Brain pericyte (primary cell): Measurements from ENCODE around the gene BAIAP2L1.
"Not testable (repeated sequence)": the region's sequence is repeated elsewhere in the genome, so short reads cannot be mapped to it uniquely, and the experiment has no call there.

Source experiments
- DNase-seq: peaks from one replicate; pipeline ENCODE4 v3.0.0-alpha.2; 2012; ENCODE audit warnings: low read depth, low spot score

BAIAP2L1 gene

DNA sequence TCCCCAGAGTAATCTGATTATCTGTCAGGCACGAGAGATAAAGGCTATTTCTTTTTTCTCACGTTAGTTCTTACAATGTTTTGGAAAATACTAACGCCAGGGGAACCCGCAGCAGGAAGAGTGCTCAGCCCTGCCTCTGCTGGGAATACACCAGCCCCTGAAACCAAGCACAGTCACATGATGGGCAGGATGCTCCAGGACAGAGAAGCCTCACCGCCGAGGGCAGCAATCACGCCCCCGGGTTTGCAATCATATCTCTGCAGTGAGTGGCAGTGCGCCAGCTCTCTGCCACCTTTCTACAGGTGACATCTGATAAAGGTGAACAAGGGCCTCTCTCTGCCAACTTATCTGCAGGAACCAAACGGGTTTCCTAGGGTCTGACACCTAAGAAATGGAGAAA, 79.6 kb downstream of the BAIAP2L1 start:
- DNase-seq, result no peak

DNA sequence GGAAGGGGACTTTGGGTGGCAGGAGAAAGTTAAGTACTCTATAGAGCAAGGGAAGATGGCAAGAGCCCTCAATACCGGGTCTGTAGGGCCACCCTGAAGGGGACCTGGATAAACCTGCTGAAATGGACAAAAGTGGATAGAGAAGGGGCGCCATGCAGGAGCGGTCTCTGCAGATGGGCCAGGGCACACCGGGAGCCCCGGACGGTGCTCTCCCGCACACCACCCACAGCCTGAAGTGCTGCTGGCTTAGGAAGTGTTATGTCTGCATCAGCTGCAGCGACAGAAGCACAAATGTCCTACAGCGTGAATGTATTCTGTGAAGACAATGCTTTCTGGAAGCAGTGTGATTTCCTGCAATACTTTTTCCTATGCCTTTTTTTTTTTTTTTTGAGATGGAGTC, 81.7 kb downstream of the BAIAP2L1 start:
- DNase-seq, result no peak

DNA sequence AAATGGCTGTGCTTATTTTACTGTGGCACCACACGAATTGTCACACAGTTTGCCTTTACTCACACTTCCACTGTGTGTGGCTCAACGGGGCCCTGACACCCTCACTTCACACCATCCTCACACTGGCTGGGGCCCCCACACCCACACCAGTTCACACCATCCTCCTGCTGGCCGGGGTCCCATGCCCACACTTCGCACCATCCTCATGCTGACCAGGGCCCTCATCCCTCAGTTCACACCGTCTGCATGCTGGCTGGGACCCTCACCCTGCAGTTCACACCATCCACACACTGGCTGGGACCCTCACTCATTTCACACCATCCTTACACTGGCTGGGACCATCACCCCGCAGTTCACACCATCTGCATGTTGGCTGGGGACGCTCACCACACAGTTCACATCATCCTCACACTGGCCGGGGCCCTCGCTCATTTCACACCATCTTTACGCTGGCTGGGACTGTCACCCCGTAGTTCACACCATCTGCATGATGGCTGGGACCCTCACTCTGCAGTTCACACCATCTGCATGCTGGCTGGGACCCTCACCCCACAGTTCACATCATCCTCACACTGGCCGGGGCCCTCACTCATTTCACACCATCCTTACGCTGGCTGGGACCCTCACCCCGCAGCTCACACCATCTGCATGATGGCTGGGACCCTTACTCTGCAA, 83.4 kb downstream of the BAIAP2L1 start:
- DNase-seq, result no peak

DNA sequence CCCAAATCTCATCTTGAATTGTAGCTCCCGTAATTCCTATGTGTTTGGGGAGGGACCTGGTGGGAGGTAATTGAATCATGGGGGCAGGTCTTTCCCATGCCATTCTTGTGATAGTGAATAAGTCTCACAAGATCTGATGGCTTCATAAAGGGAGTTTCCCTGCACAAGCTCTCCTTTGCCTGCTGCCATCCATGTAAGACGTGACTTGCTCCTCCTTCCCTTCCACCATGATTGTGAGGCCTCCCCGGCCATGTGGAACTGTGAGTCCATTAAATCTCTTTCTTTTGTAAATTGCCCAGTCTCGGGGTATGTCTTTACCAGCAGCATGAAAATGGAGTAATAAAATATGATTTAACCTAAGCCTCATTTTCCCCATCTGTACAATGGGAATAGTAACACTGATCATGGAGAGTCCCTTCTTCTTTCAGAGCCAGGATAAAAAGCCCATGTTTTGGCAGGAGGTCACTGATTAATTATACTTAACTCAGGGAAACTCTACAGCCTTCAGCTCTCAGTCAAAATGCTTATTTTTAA, 84.8 kb downstream of the BAIAP2L1 start:
- DNase-seq, result not testable (repeated sequence)

DNA sequence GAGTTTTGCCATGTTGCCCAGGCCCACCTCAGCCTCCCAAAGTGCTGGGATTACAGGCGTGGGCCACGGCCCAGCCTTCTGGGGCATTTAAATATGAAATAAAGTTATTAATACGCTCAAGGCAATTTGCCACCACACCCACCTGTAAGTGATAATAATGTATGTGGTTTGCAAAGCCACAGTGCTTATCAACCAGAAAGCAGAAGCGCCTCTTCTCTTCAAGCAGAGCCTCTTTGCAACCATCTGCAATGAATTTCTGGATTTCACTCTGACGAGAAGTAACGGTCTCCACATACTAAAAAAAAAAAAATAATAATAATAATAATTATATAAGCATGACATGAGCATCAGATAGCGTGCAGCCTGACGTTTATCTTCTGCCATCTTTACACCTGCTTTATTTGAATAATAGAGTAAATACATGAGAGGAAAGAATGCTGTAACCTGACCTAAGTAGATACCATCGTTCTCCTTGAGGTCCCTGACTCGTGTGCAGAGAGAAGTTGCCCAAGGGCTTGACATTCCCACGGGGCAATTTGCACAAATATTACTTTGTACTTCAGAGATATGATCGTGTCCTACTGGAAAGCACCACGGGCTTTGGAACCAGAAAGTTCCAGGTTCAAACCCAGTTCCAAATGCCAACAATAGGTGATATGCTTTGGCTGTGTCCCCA, 85.4 kb downstream of the BAIAP2L1 start:
- no peak for DNase-seq

DNA sequence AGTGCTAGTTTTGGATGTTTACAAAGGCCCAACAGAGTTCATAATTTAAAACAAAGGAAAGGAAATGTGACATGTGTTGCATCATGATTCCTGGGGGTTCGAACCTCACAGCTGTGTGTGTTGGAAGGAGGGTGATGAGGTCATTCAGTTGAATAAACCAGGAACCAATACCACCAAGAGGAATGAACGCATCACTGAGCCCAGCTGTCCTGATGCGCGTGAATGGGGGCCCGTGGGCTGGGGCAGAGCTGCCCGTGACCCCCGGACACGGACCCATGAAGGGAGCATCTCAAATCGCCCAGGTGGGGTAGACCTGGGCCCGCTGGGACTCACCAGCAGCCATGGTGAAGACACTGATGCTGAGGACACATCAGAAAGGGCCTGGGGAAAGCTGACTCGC, 86.4 kb downstream of the BAIAP2L1 start:
- no peak for DNase-seq

DNA sequence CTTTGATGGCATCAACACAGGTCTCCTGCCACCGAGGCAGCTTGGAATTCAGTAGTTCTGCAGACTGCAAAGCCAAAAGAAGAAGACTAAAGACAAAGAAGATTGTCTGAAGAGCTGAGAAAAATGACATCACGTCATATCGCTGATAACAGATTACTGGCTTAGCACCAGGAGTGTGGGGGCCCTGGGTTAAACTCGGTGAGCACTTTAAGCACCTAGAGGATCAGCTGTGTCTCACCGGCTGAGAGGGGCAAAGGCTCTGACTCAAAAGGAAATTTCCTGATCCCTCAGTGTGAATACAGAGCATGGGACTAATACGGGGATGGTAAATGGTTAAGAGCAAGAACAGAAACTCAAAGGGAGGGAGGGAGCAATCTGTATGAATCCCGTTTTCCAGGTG, 88.7 kb downstream of the BAIAP2L1 start:
- no peak for DNase-seq

DNA sequence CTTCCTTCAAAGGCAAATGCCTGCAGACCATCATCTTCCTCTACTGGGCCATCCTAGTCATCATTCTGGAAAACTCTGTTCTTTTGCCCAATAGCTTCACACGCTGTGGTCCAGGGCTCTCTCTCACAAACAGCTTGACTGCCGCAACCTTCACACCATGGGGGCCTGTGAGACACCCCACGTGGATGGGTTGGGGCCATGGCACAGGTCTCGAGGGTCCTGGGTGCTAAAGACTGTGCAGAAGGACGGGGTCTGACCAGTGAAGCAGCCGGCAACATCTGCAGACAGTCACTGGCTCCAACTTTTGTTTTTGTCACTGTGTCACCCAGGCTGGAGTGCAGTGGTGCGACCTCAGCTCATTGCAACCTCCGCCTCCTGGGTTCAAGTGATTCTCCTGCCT, 91.3 kb downstream of the BAIAP2L1 start:
- DNase-seq, result no peak

DNA sequence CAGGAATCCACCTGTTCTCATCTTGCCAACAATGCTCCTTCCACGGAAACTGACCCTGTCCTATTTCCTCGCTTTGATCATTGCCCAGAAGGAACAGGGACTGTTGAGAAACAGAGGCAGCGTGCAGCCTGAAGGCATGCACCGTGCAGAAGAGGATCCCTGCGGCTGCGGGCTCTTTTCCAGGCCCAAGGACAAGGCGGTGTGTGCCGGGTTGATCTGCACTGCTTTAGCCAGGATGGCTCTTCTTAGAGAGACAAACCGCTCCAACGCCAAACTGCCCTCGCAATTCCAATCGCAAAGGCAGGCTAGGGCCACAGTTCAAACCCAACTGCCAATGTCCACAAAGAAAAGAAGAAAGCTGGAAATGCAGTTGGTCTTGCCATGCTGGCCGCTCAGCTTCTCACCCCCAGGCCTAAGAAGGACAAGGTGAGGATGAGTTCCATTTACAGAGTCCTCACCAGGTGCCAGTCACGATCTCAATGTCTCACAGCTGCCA, 92.9 kb downstream of the BAIAP2L1 start:
- no peak for DNase-seq

DNA sequence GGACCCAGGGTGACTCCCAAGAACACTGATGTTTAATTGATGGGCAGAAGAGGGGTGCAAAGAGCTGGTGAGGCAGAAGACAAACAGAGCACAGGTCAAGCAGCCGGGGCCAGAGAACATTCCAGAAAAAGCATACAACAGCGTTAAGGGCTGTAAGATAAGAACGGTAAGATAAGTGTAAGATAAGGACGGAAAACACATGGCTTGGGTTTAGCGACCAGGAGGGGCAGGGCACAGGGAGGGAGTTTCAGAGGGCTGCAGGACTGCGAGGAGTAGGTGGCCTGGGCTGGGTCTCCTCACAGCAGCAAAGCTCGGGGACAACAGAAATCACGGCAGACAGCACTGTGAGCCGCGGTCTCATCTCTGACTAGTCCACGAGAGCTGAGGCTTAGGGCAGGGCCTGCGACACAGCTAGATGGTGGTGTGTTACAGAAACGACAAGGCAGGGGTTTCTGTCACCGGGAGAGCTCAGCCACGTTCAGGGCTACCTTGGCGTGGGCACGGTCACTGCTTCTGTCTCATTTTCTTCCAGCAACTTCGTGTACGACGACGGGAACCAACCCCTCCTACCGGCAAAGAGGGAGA, 94.8 kb downstream of the BAIAP2L1 start:
- DNase-seq, result no peak

DNA sequence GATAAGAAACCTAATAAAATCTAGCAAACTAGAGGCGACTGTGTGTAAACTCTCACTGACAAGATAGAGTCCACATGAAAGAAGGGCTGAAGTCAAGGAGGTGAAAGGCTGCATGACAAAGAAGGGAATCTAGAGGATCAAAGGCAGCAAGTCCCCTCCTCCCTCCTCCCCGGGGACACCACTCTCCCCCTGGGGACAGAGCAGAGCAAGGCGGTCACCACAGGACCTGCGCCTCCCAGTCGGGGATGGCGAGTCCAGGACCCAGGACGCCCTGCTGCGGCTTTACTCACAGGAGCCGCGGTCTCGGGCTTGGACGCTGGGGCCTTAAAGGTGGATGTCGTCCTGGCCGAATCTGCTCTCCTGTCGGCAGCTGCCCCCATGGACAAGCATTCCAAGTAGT, 97.0 kb downstream of the BAIAP2L1 start:
- DNase-seq, result no peak

DNA sequence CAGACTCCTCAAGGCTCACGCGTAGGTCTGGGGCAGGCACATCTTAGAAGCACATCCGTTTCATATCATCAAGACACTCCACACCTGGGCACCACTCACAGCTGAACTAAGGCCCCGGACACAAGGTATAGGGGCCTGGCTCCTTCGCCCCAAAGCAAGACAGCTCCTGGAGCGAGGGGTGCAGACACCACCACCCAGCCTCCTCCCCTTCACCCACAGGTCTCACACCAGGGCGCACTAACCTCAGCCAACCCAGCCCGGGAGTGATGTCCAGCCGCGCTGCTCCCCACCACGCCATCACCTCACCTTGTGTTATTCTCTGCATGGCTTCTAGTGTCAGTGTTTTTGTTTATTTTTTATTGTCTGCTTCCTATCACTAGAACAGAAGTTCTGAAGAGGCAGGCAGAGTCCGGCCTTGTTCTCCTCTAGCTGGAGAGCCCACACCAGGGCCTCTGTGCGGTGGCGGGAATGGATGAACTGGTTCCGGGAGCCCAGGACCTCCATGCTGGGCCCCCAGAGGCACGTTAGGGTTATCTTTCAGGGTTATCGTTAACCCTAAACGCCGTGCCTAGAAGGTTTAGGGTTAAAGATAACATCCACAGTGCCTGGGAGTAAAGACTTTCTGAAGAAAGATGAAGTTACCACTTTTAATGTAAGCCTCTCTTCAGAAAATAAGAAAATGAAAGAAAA, 97.6 kb downstream of the BAIAP2L1 start:
- DNase-seq, result no peak

DNA sequence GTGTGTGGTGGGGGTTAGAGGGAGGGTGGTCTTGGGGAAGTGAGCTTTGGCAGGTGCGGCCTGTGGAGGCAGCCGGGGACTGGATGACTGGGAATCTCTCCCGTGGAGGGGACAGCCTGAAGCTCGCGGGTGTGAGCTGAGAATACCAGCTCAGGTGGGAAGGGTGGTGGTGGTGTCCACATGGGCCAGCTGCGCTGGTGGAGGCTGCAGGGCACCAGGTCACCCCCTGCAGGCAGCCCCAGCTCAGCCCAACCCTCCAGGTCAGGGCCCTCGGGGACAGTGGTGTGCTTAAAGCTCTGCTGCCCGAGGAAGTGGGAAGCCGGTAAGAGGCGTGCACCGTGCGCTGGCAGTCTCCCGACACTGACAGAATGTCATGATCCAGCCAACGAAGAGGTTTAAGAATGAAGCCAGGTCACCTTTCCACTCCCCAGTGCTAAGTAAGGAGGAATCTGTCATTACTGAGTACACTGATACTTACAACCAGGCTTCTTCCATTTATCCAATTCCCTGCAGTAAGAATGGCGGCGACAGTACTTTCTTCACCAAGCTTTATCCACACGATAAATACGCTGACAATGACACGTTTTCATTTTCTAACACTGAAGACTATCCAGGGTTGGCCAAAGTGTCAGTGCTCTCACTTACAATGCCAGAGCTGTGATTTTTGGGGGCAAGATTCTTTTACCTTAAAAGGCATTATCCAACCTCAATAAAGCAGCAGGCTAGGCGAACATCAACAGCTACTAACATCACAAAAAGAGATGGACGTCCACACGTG, 99.0 kb downstream of the BAIAP2L1 start:
- DNase-seq, result no peak

DNA sequence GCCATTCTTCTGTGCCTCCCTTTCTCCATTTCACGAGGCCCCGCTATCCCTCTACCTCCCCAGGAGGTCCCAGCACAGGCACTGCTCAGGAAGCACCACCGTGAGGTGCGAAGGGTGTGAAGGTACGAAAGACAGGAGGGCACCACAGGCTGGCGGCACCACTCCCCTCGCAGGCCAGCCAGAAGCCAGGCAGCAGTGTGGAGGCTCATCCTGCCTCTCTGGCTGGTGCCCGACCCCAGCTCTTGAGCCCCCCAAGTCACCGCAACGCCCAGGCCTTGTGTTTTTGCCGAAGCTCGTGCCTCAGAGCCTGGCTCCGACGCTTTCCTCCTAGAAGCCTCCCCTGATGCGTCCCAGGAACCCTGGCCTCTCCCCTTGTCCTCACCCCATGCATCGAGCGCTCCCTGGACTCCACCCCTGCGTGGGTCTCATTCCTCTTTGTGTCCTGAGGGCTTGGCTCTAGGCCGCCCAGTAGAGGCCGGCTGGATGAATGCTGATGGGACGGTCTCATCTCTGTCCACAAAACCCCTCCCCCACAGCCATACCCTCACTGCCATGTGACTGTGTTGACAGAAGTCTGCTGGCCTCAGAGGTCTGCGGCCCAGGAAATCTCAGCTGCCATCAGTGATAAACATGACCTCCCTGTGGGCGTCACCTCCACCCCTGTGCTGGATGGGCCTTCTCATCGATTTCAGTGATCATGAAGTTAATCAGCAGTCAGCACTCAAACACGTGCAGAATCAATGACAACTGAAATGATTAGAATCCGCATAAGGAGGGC, 100.1 kb downstream of the BAIAP2L1 start:
- DNase-seq, result no peak

DNA sequence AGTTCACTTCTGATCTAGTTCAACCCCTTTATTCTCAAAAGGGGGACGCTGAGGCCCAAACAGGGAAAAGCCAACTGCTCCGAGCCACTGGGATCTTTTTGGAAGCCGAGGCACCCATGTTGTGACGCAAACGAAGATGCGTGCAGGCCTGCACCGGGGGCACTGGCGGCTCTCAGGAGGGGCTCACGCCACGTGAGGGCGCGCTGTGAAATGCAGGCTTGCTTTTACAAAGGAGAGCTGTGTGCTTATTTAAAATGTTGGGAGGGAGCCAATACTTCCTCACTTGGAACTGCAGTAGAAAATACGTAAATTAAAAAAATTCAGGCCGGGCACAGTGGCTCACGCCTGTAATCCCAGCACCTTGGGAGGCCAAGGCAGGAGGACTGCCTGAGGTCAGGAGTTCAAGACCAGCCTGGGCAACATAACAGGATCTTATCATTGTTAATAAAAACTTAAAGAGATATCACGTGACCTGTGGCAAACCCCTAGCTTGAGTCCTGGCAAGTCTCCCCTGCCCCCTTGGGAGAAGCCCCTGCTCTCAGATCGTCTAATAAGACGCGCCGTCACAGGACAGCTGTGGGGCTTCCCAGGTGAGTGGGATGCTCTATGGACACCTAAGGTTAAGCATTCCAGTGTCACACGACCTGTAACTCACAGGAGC, 103.1 kb downstream of the BAIAP2L1 start:
- DNase-seq, result no peak

DNA sequence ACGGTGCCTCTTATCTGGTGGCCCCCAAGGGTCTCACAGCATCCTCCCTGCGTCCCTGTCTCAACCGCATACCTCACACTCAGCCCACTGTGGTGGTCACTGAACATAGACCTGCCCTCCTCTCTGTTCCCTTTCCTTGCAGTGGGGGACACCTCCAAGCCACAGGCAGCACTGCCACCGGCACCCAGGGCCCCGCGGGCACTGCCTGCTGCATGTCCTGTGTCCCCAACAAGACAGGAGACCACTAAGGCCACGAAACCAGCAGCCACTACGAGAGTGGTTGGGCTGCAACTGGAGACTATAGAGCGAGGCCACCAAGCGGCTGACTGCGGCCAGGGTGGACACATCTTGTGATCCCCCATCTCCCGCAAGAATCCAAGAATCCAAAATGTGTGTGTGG, 104.1 kb downstream of the BAIAP2L1 start:
- DNase-seq, result no peak

DNA sequence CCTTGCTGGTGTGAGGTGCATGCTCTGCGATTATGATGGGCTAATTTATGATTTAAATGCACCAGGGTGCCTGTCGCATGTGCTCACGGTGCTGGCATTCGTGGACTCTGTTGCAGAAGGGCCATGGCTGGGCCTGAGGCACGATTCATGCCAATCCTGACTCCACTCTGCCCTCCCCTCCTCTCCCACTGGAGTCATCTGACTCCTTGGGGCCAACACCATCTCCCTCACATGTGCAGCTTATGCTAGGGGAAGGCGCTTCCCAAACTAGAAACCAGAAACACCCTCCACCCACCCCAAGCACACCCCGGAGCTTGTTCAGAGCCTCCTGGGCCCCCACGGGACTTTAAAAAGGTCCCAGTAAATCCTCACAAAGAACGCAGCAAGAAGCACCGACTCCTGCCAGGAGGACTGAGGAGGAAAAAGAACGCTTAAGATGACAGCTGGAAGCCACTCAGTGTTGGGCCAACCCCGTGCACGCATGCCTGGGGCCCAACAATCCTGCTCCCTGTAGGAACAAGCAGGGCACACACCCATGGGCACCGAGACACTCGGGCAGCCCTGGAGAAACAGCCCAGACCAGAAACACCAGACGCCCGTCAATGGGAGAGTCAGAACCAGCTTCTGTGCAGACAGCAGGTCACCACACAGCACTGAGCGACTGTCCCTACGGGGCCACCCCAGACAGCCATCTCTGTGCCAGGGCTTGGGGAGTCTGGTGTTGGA, 105.3 kb downstream of the BAIAP2L1 start:
- no peak for DNase-seq

DNA sequence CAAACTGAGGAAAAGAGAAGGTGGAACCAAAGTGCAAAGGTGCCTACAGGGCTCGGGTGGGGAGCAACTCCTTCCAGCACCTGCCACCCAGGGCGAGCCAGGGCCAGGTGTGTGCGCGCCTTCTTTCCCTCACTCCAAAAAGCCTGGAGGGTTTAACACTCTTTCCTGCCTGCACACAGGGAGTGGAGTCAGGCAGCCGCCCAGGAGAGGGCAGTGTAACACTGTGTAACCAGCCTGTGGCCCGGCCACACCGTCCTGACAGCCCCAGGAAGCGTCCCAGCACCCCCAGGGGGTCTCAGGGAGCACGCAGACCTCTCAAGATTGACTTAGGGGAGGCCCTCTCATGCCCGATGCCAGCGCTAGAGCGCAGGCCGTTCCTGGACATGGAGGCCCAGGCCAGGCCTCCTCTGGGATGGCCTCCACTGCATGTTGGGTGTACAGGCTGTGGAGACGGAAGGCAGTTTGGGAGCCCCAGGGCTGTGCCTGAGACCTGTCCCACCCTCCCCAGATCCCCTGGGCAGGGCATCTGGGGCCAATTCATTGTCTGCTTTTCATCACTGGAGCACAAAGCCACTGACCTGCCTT, 106.0 kb downstream of the BAIAP2L1 start:
- DNase-seq, result no peak

DNA sequence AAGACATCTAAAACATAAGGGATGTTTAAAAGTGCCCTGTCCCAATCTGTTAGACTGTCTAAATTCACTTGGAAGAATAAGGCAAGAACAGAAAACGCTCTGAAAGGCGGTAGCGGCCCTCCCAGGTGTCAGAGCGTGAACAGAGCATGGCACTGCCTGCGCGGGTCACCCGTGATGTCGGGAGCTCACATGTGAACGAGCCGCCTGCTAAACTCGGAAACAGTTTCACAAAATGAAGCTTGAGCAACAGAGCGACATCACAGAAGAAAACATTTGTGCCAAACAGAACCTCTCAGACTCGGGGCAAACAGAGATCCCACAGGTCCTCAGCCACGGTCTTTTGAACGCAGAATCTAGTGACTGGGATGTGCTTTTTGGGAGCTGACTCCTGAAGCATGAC, 106.6 kb downstream of the BAIAP2L1 start:
- DNase-seq, result no peak
